Measurements from ENCODE around the gene DOK5.

Gene DOK5

GRCh38 chr20:54648421-54649142 lies 173.2 kb downstream of the DOK5 start:
- no peak for DNase-seq (ENCODE audit: low read depth)

- peak; percentile 33 for DNase-seq (ENCODE audit: low read depth)
Measured at GRCh38 chr20:54649511-54649962, 174.1 kb downstream of the DOK5 start.

- DNase-seq (ENCODE audit: low read depth), result no peak
Measured at GRCh38 chr20:54650052-54650719, 174.8 kb downstream of the DOK5 start.

- DNase-seq (ENCODE audit: low read depth), result no peak
Measured at GRCh38 chr20:54651252-54651651, 175.9 kb downstream of the DOK5 start.

- DNase-seq (ENCODE audit: low read depth), result no peak
Measured at GRCh38 chr20:54654450-54654849, 179.1 kb downstream of the DOK5 start.

GRCh38 chr20:54657268-54657826 lies 182.0 kb downstream of the DOK5 start:
- no peak for DNase-seq (ENCODE audit: low read depth)

- no peak for DNase-seq (ENCODE audit: low read depth)
Measured at GRCh38 chr20:54658525-54658924, 183.1 kb downstream of the DOK5 start.

- DNase-seq (ENCODE audit: low read depth), result no peak
Measured at GRCh38 chr20:54661265-54661664, 185.9 kb downstream of the DOK5 start.

GRCh38 chr20:54661880-54662465 lies 186.6 kb downstream of the DOK5 start:
- DNase-seq (ENCODE audit: low read depth), result no peak

GRCh38 chr20:54665812-54666211 lies 190.4 kb downstream of the DOK5 start:
- DNase-seq (ENCODE audit: low read depth), result no peak

GRCh38 chr20:54668271-54669039 lies 193.1 kb downstream of the DOK5 start:
- no peak for DNase-seq (ENCODE audit: low read depth)

- DNase-seq (ENCODE audit: low read depth), result no peak
Measured at GRCh38 chr20:54669040-54669363, 193.6 kb downstream of the DOK5 start.

- no peak for DNase-seq (ENCODE audit: low read depth)
Measured at GRCh38 chr20:54678253-54678652, 202.9 kb downstream of the DOK5 start.

GRCh38 chr20:54680439-54680838 lies 205.0 kb downstream of the DOK5 start:
- no peak for DNase-seq (ENCODE audit: low read depth)

GRCh38 chr20:54680872-54681619 lies 205.7 kb downstream of the DOK5 start:
- no peak for DNase-seq (ENCODE audit: low read depth)

- no peak for DNase-seq (ENCODE audit: low read depth)
Measured at GRCh38 chr20:54681869-54682268, 206.5 kb downstream of the DOK5 start.

- DNase-seq (ENCODE audit: low read depth), result no peak
Measured at GRCh38 chr20:54688476-54688875, 213.1 kb downstream of the DOK5 start.

- DNase-seq (ENCODE audit: low read depth), result no peak
Measured at GRCh38 chr20:54690323-54690722, 214.9 kb downstream of the DOK5 start.

- no peak for DNase-seq (ENCODE audit: low read depth)
Measured at GRCh38 chr20:54691327-54691726, 215.9 kb downstream of the DOK5 start.

- no peak for DNase-seq (ENCODE audit: low read depth)
Measured at GRCh38 chr20:54692168-54692887, 216.9 kb downstream of the DOK5 start.

GRCh38 chr20:54694516-54694915 lies 219.1 kb downstream of the DOK5 start:
- no peak for DNase-seq (ENCODE audit: low read depth)
